ENCODE measurements around the gene STK38L. TPM values are rescaled to one million over a fixed set of nuclear protein-coding genes. Genes with fewer than 3 reads are reported as not detected.

STK38L gene
- total RNA-seq, 6 donors from 2014 or later = 11.1 to 31.7 (median 17.6) TPM

DNA sequence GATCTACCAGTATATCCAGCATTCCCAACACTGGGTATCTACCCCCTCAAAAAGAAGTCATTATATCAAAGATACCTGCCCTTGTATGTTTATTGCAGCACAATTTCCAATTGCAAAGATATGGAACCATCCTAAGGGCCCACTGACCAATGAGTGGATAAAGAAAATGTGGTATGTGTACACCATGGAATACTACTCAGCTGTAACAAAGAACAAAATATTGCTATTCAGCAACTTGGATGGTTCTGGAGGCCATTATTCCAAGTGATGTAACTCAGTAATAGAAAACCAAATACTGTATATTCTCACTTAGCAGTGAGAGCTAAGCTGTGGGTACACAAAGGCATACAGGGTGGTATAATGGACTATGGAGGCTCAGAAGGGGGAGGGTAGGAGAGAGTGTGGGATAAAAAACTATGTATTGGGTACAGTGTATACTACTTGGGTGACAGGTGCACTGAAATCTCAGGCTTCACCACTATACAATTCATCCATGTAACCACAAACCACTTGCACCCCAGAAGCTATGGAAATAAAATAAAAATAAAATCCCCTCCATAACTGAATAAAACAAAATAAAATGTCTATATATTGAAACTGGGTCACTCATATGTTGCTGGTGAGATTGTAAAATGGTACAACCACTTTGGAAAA, 34.7 kb upstream of the STK38L start:
- Histone ChIP-seq H3K4me3 (no peak overlapping the region), H3K9me3 (no peaks in the 10 kb centered on the region), H3K36me3 (no peaks in the 10 kb centered on the region), H3K27me3 (no peaks in the 10 kb centered on the region), H3K27ac (no peak overlapping the region), H3K4me1 (no peaks in the 10 kb centered on the region)
- TF ChIP-seq, protein P1, sequence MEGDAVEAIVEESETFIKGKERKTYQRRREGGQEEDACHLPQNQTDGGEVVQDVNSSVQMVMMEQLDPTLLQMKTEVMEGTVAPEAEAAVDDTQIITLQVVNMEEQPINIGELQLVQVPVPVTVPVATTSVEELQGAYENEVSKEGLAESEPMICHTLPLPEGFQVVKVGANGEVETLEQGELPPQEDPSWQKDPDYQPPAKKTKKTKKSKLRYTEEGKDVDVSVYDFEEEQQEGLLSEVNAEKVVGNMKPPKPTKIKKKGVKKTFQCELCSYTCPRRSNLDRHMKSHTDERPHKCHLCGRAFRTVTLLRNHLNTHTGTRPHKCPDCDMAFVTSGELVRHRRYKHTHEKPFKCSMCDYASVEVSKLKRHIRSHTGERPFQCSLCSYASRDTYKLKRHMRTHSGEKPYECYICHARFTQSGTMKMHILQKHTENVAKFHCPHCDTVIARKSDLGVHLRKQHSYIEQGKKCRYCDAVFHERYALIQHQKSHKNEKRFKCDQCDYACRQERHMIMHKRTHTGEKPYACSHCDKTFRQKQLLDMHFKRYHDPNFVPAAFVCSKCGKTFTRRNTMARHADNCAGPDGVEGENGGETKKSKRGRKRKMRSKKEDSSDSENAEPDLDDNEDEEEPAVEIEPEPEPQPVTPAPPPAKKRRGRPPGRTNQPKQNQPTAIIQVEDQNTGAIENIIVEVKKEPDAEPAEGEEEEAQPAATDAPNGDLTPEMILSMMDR (IDR thresholded peaks at IDR 0.05) = no peak
- no peak for TF ChIP-seq EP300 (IDR thresholded peaks at IDR 0.05)
- ATAC-seq (ENCODE audit: low FRiP score in 2 of 2) (no peak), DNase-seq (no peak)

DNA sequence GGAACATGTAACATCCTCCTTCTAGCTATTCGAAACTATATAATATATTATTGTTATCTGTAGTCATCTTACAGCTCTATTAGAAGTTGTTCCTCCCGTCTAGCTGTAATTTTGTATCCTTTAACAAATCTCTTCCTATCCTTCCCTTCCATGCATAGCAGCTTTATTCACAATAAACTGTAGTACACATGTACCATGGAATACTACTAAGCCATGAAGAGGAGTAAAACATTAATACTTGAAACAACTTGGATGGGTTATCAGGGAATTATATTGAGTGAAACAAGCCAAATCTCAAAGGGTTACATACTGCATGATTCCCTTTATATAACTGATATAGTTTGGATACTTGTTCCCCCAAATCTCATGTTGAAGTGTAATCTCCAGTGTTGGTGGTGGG, 33.9 kb upstream of the STK38L start:
- no peak for TF ChIP-seq POLR2A (IDR thresholded peaks at IDR 0.05)
- no peak for TF ChIP-seq POLR2AphosphoS5 (IDR thresholded peaks at IDR 0.05)
- TF ChIP-seq, protein P1 (IDR thresholded peaks at IDR 0.05) = no peak
- no peak for TF ChIP-seq EP300 (IDR thresholded peaks at IDR 0.05)
- H3K4me3 ChIP-seq = no peak overlapping the region
- H3K36me3 ChIP-seq = no peaks in the 10 kb centered on the region
- H3K27me3 ChIP-seq = no peaks in the 10 kb centered on the region
- H3K4me1 ChIP-seq = no peaks in the 10 kb centered on the region
- DNase-seq (no peak), ATAC-seq (ENCODE audit: low FRiP score in 2 of 2) (no peak)
- H3K9me3 ChIP-seq = no peaks in the 10 kb centered on the region
- 93 to 98% methylated on average over 2 of the region's 2 CpGs for WGBS, 2 donors
- no peak overlapping the region for H3K27ac ChIP-seq

DNA sequence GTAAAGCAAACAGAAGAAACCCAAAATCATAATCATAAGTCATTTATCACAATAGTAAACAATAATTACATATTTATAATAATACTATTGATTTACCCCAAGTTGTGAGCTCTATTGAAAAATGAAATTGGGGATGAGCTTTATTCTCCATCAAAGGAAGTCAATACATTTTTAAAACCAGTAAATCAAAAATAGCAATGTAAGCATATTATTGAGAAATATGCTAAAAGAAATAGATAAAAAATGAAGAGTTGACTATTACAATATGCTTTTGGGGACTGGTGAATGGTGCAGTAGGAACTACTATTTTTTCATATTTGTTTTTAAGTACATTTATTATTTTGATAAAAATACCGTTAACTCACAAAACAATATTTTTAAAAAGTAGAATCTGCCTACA, 31.2 kb upstream of the STK38L start:
- ATAC-seq (ENCODE audit: low FRiP score in 2 of 2) (no peak), DNase-seq (no peak)
- Histone ChIP-seq H3K9me3 (no peaks in the 10 kb centered on the region), H3K36me3 (no peaks in the 10 kb centered on the region), H3K27me3 (no peaks in the 10 kb centered on the region), H3K4me3 (no peak overlapping the region), H3K27ac (no peak overlapping the region), H3K4me1 (no peaks in the 10 kb centered on the region)
- TF ChIP-seq EP300 (IDR thresholded peaks at IDR 0.05) (no peak), POLR2A (IDR thresholded peaks at IDR 0.05) (no peak), POLR2AphosphoS5 (IDR thresholded peaks at IDR 0.05) (no peak)
- TF ChIP-seq, protein P1 (IDR thresholded peaks at IDR 0.05) = no peak
- WGBS, 2 donors = 94 to 95% methylated on average over 1 of the region's 1 CpG

DNA sequence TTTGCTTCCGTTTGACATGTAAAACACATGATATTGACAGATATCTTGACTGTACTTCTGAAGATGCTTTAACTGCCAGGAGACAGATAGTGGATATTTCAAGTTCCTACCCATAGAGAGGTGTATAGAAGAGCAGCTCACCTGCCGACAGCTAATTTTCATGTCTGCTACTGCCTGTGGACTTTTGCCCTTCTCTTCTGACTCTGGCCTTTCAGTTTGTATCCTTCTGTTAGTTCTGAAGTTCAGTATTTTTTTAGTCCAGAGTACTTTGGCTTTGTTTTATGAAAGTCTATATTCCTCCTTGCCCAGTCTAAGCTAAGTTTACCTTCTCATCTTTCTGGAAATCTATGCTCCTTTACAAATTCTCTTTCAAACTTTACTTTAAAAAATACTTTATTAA, 30.8 kb upstream of the STK38L start:
- Histone ChIP-seq H3K4me1 (no peaks in the 10 kb centered on the region), H3K4me3 (no peak overlapping the region), H3K36me3 (no peaks in the 10 kb centered on the region), H3K9me3 (no peaks in the 10 kb centered on the region), H3K27ac (no peak overlapping the region), H3K27me3 (no peaks in the 10 kb centered on the region)
- no peak for TF ChIP-seq POLR2AphosphoS5 (IDR thresholded peaks at IDR 0.05)
- TF ChIP-seq EP300 (IDR thresholded peaks at IDR 0.05) = no peak
- no peak for TF ChIP-seq POLR2A (IDR thresholded peaks at IDR 0.05)
- TF ChIP-seq, protein P1 (IDR thresholded peaks at IDR 0.05) = no peak
- 86 to 90% methylated on average over 2 of the region's 2 CpGs for WGBS, 2 donors
- no peak for ATAC-seq (ENCODE audit: low FRiP score in 2 of 2)
- no peak for DNase-seq
